Vagina (tissue), 2 donors: ENCODE results near the gene TEC.

Experiments used
- CTCF ChIP-seq, 3 experiments: fragments of 450-650 bp in 2 of 3; fragments of 200-600 bp in 1 of 3; sonication (generic) in 1 of 3; IDR thresholded peaks; one replicate each; pipeline ENCODE4 v1.5.1; 2017 to 2019; ENCODE audit warnings: antibody characterized with exemption in 3 of 3, mild to moderate bottlenecking in 2 of 3, moderate library complexity in 2 of 3
- POLR2A ChIP-seq, 2 donors: fragments of 450-650 bp; IDR thresholded peaks; one replicate each; pipeline ENCODE4 v1.6.1; 2017; ENCODE audit warnings: antibody characterized with exemption in 2 of 2, mild to moderate bottlenecking in 2 of 2, moderate library complexity in 2 of 2
- POLR2AphosphoS5 ChIP-seq, 2 donors: sonication (generic); formaldehyde crosslinking; IDR thresholded peaks; one replicate each; pipeline ENCODE4 v1.9.0; 2017; ENCODE audit warnings: antibody characterized with exemption in 2 of 2, mild to moderate bottlenecking in 2 of 2, low read depth in 1 of 2; ENCODE audit not compliant: insufficient read depth in 1 of 2

- TF ChIP-seq POLR2A (IDR thresholded peaks at IDR 0.05) (no peak), CTCF (IDR thresholded peaks at IDR 0.05) (no peak), POLR2AphosphoS5 (IDR thresholded peaks at IDR 0.05; ENCODE audit: insufficient read depth in 1 of 2, low read depth in 1 of 2) (no peak)
These were observed 1.4 kb upstream of the TEC start for GRCh38 chr4:48270951-48271473.
